Stimulated activated CD8-positive, alpha-beta memory T cell treated with anti-CD3 and anti-CD28 coated beads, Interleukin-12 subunit alpha, Interleukin-12 subunit beta, amount 100 ng/mL, for 4 hours (primary cell): ENCODE results near the gene DLL4.

Source experiments
- DNase-seq: peaks from one replicate; pipeline ENCODE4 v3.0.0-alpha.2; 2020; ENCODE audit warnings: low read depth

The DLL4 gene

GRCh38 chr15:40928821-40929659 is at the start of gene DLL4:
Gene DLL4, plus strand, starts transcription at chr15:40929340. Its CDS starts 329 bp downstream, at chr15:40929669.
- no peak for DNase-seq

DNA sequence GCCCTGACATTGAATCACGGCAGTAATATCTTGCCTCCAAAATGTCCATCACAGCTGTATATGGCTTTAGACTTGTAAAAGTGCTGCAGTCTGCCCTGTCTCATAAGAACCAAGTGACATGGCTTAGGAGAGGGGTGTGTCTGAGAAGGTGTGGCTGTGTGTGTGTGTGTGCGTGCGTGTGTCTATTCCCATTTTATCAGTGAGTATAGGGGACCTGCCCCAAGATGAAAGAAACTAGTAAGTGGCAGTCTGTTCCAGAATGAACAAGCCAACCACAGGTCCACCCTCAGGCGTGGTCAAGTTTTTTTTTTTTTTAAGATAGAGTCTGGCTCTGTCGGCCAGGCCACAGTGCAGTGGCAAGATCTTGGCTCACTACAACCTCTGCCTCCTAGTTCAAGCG is 49.5 kb upstream of the DLL4 start:
- DNase-seq, result no peak

- DNase-seq, result no peak
Measured at GRCh38 chr15:40881351-40881750, 47.8 kb upstream of the DLL4 start.

DNA sequence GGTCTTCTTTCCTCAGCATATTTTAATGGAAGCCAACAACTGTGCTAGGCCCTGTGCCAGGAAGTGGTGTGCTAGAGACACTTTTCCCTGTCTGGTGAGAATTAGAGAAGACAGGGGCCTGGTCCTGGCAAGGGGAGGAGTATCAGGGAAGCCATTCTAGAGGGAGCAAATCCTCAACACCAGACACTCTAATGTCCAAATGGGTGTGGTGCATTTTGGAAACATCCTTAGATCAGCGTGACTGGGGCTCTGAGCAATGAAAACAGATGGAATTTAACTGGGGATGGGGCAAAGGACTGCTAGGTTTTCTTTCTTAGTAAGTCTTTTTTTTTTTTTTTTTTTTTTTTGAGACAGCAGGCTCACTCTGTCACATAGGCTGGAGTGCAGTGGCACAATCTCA is 42.6 kb upstream of the DLL4 start:
- no peak for DNase-seq

- DNase-seq, result no peak
Measured at GRCh38 chr15:40889112-40889511, 40.0 kb upstream of the DLL4 start.

DNA sequence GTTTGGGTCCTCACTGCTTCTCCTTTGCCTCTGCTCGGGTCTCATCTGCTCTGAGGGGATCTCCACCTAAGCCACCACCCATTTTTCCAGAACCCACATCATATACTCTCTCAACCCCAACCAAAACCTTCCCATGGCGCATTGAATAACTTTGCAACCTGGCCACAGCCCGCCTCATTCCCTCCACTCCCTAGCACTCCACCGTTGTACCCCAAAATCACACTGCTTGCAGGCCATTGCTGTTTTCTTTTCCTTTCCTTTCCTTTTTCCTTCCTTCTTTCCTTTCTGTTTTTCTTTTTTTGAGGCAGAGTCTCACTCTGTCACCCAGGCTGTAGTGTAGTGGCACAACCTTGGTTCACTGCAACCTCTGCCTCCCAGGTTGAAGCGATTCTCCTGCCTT is 38.0 kb upstream of the DLL4 start:
- no peak for DNase-seq

GRCh38 chr15:40891810-40892446 is 37.2 kb upstream of the DLL4 start:
- DNase-seq, result no peak

DNA sequence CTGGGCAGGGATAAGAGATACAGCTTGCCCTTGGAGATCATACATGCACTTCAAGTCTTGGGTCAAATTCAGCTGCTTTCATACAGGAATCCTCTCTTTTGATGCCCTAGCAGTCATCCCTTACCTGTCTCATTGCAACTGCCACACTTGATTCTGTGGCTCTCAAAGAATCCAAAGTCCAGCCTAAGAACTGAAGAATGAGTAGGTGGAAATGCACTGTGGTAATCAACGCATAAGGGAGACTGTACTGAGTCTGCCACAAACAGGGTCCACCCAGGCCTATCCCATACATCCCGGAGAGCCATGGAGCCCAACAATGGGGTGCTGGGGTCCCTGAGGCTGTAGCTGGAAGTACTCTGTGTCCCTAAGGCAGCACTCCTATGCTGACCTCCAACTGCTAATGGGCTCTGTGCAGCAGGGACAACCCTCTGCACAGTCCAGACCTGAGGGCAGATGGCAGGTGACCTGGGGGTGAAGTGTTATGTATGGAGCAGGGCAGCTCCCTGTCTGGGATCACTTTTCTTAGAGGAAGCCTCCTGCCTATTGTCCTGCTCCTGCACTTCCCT is 36.6 kb upstream of the DLL4 start:
- DNase-seq, result no peak

GRCh38 chr15:40893019-40893670 is 36.0 kb upstream of the DLL4 start:
- no peak for DNase-seq

DNA sequence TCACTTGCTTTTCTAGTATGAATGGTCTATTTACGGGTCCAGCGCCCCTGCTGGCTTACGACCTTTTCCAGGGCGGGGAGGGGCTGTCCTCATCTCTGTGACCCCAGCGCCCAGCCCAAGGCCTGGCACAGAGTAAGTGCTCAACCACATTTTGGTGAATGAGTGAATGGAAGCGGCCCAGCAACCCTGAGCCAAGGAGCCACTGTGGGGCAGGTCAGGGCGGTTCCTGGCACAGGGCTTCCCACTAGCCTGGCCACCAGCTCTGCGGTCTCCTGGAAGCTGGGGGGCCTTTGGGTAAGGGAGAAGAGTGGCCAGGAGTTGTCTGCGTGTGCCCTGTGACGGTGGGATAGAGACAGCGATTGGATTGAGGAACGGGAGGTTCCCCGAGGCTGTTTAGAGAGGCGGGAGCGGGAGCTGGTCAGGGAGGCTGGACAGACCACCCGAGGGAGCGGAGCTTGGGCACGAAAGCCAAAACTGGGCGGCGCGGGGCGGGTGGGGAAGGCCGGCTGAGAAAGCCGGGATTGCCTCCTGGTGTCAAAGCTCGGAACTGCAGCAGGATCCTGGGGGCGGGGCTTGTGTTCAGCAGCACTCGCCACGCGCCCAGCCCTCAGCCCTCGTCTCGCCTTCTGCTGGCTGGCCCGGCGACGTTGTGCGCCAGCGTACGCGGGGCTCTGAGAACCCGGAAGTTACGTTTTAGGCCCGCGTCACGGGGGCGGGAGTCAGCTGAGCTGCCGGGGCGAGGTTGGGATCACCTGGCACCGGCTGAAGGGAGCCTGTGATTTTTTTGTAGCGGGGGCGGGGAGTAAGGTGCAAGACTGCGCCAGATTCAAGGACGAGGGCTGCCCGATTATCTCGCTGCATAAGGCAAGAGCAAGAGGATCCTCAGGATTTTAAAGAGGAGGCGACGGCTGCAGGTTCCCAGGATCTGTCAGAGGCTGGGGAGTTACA is 35.1 kb upstream of the DLL4 start, which contains the start of gene VPS18:
Gene VPS18, plus strand, starts transcription at position 718 of the 948 bp plus-strand sequence. CDS start 319 bp downstream, outside the sequence.
- DNase-seq, result peak; percentile 97

- no peak for DNase-seq
Measured at GRCh38 chr15:40894681-40895448, 34.3 kb upstream of the DLL4 start.

DNA sequence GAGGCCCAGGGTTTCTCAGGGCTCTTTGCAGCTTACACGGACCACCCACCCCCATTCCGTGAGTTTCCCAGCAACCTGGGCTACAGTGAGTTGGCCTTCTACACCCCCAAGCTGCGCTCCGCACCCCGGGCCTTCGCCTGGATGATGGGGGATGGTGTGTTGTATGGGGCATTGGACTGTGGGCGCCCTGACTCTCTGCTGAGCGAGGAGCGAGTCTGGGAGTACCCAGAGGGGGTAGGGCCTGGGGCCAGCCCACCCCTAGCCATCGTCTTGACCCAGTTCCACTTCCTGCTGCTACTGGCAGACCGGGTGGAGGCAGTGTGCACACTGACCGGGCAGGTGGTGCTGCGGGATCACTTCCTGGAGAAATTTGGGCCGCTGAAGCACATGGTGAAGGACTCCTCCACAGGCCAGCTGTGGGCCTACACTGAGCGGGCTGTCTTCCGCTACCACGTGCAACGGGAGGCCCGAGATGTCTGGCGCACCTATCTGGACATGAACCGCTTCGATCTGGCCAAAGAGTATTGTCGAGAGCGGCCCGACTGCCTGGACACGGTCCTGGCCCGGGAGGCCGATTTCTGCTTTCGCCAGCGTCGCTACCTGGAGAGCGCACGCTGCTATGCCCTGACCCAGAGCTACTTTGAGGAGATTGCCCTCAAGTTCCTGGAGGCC is 29.5 kb upstream of the DLL4 start:
- no peak for DNase-seq

DNA sequence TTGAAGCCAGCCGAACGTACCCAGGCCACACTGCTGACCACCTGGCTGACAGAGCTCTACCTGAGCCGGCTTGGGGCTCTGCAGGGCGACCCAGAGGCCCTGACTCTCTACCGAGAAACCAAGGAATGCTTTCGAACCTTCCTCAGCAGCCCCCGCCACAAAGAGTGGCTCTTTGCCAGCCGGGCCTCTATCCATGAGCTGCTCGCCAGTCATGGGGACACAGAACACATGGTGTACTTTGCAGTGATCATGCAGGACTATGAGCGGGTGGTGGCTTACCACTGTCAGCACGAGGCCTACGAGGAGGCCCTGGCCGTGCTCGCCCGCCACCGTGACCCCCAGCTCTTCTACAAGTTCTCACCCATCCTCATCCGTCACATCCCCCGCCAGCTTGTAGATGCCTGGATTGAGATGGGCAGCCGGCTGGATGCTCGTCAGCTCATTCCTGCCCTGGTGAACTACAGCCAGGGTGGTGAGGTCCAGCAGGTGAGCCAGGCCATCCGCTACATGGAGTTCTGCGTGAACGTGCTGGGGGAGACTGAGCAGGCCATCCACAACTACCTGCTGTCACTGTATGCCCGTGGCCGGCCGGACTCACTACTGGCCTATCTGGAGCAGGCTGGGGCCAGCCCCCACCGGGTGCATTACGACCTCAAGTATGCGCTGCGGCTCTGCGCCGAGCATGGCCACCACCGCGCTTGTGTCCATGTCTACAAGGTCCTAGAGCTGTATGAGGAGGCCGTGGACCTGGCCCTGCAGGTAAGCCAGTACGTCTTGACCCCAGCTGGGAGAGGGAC is 28.7 kb upstream of the DLL4 start:
- no peak for DNase-seq

DNA sequence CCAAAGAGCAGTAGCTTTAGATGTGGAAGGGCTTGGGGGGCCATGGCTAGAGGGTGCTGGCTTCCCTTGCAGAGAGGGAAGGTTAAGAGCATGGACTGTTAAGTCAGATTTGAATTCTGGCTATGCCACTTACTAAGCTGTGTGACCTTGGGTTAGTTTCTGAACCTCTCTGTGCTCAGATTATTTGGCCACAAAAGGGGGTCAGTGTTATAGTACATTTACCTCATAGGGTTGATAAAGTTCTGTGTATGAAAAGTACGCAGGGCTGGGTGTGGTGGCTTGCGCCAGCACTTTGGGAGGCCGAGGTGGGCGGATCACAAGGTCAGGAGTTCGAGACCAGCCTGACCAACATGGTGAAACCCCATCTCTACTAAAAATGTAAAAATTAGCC is 28.1 kb upstream of the DLL4 start:
- DNase-seq, result no peak

GRCh38 chr15:40902605-40903561 is 26.3 kb upstream of the DLL4 start:
- no peak for DNase-seq

GRCh38 chr15:40904552-40905201 is 24.5 kb upstream of the DLL4 start:
- no peak for DNase-seq
